Suppressor macrophage treated with lipopolysaccharide for 1 hour (primary cell): Measurements from ENCODE around the gene RGS9.
A peak's percentile ranks its signal among the peaks of the same experiment; 100 is the strongest.
"Not testable (repeated sequence)": the region's sequence is repeated elsewhere in the genome, so short reads cannot be mapped to it uniquely, and the experiment has no call there.

Experiments used
- DNase-seq, 3 donors: peaks; one replicate each; pipeline ENCODE4 v3.0.0-alpha.2; 2020 to 2022

RGS9 gene

GRCh38 chr17:65158041-65158440 is 20.9 kb downstream of the RGS9 start:
- peak; percentile 18 to 24 (median 20) for DNase-seq

- DNase-seq = no peak
Observed at GRCh38 chr17:65158622-65159021, 21.5 kb downstream of the RGS9 start.

- no peak for DNase-seq
Observed at GRCh38 chr17:65160516-65160915, 23.3 kb downstream of the RGS9 start.

GRCh38 chr17:65163990-65164495 is 26.9 kb downstream of the RGS9 start:
- DNase-seq = peak; percentile 73 to 89 (median 80)

- no peak for DNase-seq
Observed at GRCh38 chr17:65166787-65167186, 29.6 kb downstream of the RGS9 start.

GRCh38 chr17:65167566-65167965 is 30.4 kb downstream of the RGS9 start:
- no peak for DNase-seq

- DNase-seq = no peak
Observed at GRCh38 chr17:65169691-65170090, 32.5 kb downstream of the RGS9 start.

GRCh38 chr17:65170839-65171238 is 33.7 kb downstream of the RGS9 start:
- DNase-seq = no peak

GRCh38 chr17:65171752-65172151 is 34.6 kb downstream of the RGS9 start:
- DNase-seq = no peak

GRCh38 chr17:65172496-65173136 is 35.4 kb downstream of the RGS9 start:
- no peak for DNase-seq

GRCh38 chr17:65173284-65173793 is 36.2 kb downstream of the RGS9 start:
- DNase-seq = peak in 1 of 3 donors; percentile 12

GRCh38 chr17:65173976-65174683 is 37.0 kb downstream of the RGS9 start:
- no peak for DNase-seq

GRCh38 chr17:65174974-65175373 is 37.8 kb downstream of the RGS9 start:
- no peak for DNase-seq

GRCh38 chr17:65175952-65176351 is 38.8 kb downstream of the RGS9 start:
- no peak for DNase-seq

- no peak for DNase-seq
Observed at GRCh38 chr17:65176646-65177409, 39.7 kb downstream of the RGS9 start.

- peak; percentile 43 to 62 (median 62) for DNase-seq
Observed at GRCh38 chr17:65177901-65178300, 40.7 kb downstream of the RGS9 start.

- DNase-seq = not testable (repeated sequence)
Observed at GRCh38 chr17:65180276-65180675, 43.1 kb downstream of the RGS9 start.

- not testable (repeated sequence) for DNase-seq
Observed at GRCh38 chr17:65180752-65181236, 43.6 kb downstream of the RGS9 start.

GRCh38 chr17:65181237-65182061 is 44.3 kb downstream of the RGS9 start:
- no peak for DNase-seq

GRCh38 chr17:65182233-65182632 is 45.1 kb downstream of the RGS9 start:
- no peak for DNase-seq

- DNase-seq = no peak
Observed at GRCh38 chr17:65183736-65184135, 46.6 kb downstream of the RGS9 start.
